DMS153 (cell line): ENCODE measurements around the gene INAFM1.
A peak's percentile ranks its signal among the peaks of the same experiment; 100 is the strongest.

Source experiments
- DNase-seq: peaks from one replicate; lab custom pipeline; 2025; lab: John Stamatoyannopoulos, UW

INAFM1 gene

DNA sequence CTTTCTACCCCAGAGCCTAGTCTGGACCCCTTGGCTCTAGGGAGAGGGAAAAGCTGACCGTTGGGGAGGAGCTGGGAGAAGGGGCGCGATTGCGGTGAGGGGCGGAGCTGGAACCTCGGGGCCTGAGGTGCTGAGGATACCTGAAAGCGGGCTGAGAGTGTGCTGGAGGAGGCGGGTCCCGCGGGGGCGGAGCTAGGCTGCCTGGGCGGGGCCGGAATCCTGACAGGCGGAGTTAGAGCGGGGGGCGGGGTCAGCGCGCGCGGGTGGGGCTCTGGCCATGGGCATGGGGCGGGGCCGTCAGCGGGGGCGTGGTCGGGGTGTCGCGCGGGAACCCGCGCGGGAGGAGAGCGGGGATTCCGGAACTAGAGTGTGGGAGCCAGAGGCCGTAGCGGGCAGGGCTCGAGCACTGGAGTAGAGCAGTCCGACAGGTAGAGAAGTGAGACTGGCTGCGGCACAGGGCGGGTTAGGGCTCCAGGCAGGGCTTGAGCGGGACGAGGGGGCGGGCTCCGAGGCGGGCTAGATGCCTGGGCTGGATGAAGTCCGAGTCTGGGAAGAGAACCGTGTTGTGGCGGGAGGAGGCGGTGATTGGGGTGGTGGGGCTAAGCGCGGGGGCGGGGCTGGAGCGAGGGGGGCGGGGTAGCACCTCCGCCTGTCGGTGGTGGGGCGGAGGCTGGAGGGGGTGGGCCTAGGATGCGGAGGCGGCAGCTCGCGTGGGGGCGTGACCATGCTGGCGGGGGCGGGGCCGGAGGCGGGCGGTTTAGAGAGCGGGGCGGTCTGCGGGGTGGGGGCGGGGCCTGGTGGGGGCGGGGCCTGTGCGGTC is at the start of gene INAFM1:
INAFM1 (plus strand) TSS at position 815 of the 820 bp plus-strand sequence. CDS start 35 bp downstream, outside the sequence.
- DNase-seq, result peak; percentile 81

DNA sequence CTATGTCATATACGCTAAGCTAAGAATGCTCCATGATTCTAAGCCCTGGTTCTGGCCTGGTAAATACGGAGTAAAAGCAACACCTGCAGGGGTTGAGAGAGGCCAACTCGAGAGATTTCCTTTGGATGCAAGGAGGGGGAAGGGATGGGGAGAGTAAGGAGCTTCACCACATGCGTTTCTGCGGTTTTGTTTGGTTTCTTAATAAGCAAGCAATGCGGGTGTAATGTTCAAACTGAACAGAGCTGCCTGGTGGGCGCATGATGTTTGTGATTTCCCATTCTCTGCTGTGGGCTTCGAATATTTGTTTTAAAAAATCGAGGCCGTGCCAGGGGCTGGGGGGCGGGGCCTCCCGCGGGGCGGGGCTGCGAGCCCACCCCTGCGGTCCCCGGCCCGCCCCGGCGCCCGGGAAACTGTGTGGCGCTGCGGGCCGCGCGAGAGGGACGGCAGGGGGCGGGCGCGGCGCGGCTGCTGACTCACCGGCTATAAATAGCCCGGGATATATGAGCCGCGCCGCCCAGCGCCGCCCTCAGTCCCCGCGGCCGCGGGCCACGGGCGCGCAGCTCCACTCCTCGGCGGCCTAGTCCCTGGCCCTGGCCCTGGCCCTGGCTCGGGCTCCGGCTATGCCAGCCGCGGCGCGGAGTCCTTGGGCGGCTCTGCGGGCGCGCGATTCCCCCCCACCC is 48.8 kb upstream of the INAFM1 start:
- DNase-seq, result peak; percentile 76

GRCh38 chr19:47226426-47227351 is 48.0 kb upstream of the INAFM1 start:
- DNase-seq, result peak; percentile 68

GRCh38 chr19:47227352-47228167 is 47.1 kb upstream of the INAFM1 start:
- DNase-seq, result peak; percentile 71

- DNase-seq, result peak; percentile 11
Measured at GRCh38 chr19:47228168-47228936, 46.3 kb upstream of the INAFM1 start.

DNA sequence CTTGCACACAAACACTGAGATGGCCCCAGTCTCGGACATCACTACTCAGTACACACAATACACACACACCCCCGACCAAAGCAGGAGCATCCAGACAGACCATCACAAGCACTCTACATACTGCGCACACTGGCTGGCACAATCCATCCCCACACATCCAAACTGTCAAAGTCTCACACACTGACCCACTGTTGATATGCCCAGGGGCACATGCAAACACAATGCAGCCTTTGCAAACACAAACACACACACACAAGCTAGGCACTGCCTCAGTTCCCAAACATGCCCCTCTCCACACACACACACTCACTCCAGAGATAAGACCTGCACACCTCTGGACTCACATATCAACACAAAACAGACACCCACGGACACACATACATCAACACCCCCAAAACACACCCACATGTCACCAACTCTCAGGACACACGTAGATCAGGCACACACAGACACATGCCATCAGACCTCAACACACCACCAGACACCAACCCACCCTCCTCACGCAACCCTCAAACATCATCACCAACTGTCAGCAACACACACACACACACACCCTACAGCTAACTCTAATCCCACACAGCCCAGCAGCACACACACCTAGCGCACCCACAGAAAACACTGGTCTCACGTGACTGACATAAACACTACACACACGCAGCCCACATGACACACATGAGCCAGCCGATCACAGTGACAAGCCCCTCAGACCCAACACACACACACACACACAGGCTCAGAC is 45.6 kb upstream of the INAFM1 start:
- no peak for DNase-seq

GRCh38 chr19:47229676-47230053 is 45.0 kb upstream of the INAFM1 start:
- no peak for DNase-seq

DNA sequence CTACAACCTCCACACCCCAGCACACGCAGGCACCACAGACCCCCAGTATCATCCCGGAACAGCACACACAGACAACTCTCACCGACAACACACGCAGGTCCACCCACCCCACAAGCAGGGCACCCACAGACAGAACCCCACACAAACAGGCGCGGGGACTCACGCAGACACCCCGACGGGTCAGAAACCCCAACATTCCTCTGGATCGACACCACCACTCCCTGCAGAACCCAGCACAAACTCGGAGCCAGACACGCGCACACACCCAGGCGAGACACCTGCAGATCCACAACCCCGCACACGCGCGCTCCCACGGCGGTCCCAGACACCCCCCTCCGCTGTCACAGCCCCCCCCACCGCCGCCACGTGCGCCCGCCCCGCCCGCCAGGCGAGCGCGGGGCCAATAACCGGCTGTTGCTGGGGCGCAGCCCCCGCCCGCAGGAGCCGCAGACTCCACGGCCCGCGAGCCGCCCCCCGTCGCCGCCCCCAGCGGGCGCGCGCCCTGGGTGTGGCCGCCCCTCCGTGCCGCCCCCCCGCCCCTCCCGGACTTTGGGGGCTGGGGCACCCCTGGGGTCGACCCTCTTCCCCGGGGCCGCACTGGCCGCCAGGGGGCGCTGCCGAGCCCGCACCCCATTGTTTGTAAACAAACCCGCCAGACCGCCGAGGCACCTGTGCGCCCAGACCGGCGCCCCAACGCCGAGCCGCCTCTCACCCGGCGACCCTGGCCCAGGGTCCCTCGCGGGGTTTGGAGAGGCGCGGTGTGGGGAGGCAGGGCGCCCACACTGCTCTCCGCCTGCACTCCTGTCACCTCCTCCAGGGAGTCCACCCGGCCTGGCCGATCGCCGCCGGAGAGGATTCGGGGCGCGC is 44.4 kb upstream of the INAFM1 start:
- no peak for DNase-seq

GRCh38 chr19:47230921-47231214 is 43.8 kb upstream of the INAFM1 start, which contains the start of gene BBC3:
Gene BBC3 (minus strand): TSS chr19:47231199. CDS start chr19:47228431, 2,768 bp downstream.
- DNase-seq, result no peak

DNA sequence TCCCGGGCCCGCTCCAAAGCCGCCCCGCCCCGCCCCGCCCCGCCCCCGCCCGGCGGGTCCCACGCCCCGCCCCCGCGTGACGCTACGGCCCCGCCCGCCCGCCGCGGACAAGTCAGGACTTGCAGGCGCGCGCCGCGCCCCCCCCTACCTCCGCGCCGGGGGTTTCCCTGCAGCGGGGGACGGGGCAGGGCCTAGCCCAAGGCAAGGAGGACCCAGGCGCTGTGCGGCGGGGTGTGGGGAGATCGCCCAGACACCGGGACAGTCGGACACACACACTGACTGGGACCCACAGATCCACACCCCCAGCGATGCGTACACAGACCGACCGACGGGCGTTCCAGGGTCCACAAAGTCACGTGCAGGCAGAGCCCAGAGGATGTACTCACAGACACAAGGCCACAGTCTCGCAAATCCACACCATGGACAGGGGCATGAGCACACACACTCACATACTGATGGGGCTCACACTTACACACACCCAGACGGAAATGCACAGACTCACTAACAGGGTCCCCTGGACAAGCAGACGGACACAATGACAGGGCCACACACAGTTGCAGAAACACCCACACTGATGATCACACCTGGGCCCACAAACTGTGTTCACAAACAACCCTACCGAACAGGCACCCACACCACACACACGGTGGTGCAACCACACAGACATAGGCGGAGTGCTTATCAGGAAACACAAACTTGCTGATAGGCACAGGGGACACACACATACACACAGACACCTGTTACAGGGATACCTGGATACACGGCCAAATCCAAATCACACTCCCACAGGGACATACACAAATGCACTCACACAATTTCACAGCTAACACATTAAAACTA is 43.2 kb upstream of the INAFM1 start:
- no peak for DNase-seq

- DNase-seq, result no peak
Measured at GRCh38 chr19:47232422-47233211, 42.1 kb upstream of the INAFM1 start.

GRCh38 chr19:47236072-47236675 is 38.5 kb upstream of the INAFM1 start:
- no peak for DNase-seq

- no peak for DNase-seq
Measured at GRCh38 chr19:47239152-47239551, 35.5 kb upstream of the INAFM1 start.

- DNase-seq, result no peak
Measured at GRCh38 chr19:47239610-47240296, 34.9 kb upstream of the INAFM1 start.

- DNase-seq, result no peak
Measured at GRCh38 chr19:47240556-47240955, 34.1 kb upstream of the INAFM1 start.
